GM23338 (cell line): ENCODE results near the gene NIPBL. TPM values are rescaled to one million over a fixed set of nuclear protein-coding genes. Genes with fewer than 3 reads are reported as not detected.

Experiments used
- ATAC-seq: fragments of 200-7000 bp; cut with Tn5 transposase; 3 replicates; pipeline ENCODE4 v1.9.1; 2020
- DNase-seq: peaks from one replicate; pipeline ENCODE4 v3.0.0-alpha.2; 2015; ENCODE audit warnings: low spot score
- H2AFZ ChIP-seq: fragments of 200-600 bp; sonication (generic); 2 replicates; pipeline ENCODE4 v1.8.0; 2016; ENCODE audit warnings: antibody characterized with exemption, mild to moderate bottlenecking, moderate library complexity
- H3F3A ChIP-seq: fragments of 200-600 bp; sonication (generic); replicated peaks from 2 replicates; pipeline ENCODE4 v1.8.0; 2017; ENCODE audit warnings: antibody characterized with exemption, mixed run types, low read depth
- H3K27ac ChIP-seq: fragments of 200-600 bp; sonication (generic); 2 replicates; pipeline ENCODE4 v1.6.1; 2016; ENCODE audit warnings: low read depth
- H3K27me3 ChIP-seq: fragments of 200-600 bp; sonication (generic); 2 replicates; pipeline ENCODE4 v1.8.0; 2016; ENCODE audit warnings: mild to moderate bottlenecking, mixed run types, moderate library complexity; ENCODE audit not compliant: insufficient read depth
- H3K36me3 ChIP-seq: fragments of 200-600 bp; sonication (generic); 2 replicates; pipeline ENCODE4 v1.8.0; 2016; ENCODE audit warnings: mild to moderate bottlenecking; ENCODE audit not compliant: insufficient read depth
- H3K4me1 ChIP-seq: fragments of 200-600 bp; sonication (generic); 2 replicates; pipeline ENCODE4 v1.8.0; 2016; ENCODE audit warnings: mild to moderate bottlenecking, moderate library complexity; ENCODE audit not compliant: insufficient read depth
- H3K4me2 ChIP-seq: fragments of 200-600 bp; sonication (generic); 2 replicates; pipeline ENCODE4 v1.7.1; 2017; ENCODE audit warnings: mixed run types
- H3K4me3 ChIP-seq: fragments of 200-600 bp; sonication (generic); 2 replicates; pipeline ENCODE4 v1.6.1; 2016; ENCODE audit warnings: mixed run types
- H3K79me2 ChIP-seq: fragments of 200-600 bp; sonication (generic); replicated peaks from 2 replicates; pipeline ENCODE4 v1.8.0; 2017; ENCODE audit warnings: mild to moderate bottlenecking; ENCODE audit not compliant: insufficient read depth
- H3K9me2 ChIP-seq: fragments of 200-600 bp; sonication (generic); 2 replicates; pipeline ENCODE4 v1.8.0; 2017; ENCODE audit not compliant: insufficient read depth
- H4K20me1 ChIP-seq: fragments of 200-600 bp; sonication (generic); replicated peaks from 2 replicates; pipeline ENCODE4 v1.8.0; 2017; ENCODE audit warnings: mild to moderate bottlenecking; ENCODE audit not compliant: insufficient read depth
- H3K27ac Mint-ChIP-seq: 2 replicates; pipeline ENCODE4 v1.8.0; 2020; ENCODE audit warnings: inconsistent platforms, mild to moderate bottlenecking, moderate library complexity, mixed read lengths
- H3K27me3 Mint-ChIP-seq: 3 replicates; pipeline ENCODE4 v1.8.0; 2022; ENCODE audit warnings: low read depth, mild to moderate bottlenecking, moderate library complexity, mixed read lengths, inconsistent platforms; ENCODE audit not compliant: insufficient read depth, poor library complexity
- H3K36me3 Mint-ChIP-seq: 3 replicates; pipeline ENCODE4 v1.8.0; 2021; ENCODE audit warnings: low read depth, mild to moderate bottlenecking, inconsistent platforms, moderate library complexity, mixed read lengths
- H3K4me1 Mint-ChIP-seq: 3 replicates; pipeline ENCODE4 v1.8.0; 2020; ENCODE audit warnings: mild to moderate bottlenecking, inconsistent platforms, mixed read lengths
- H3K4me3 Mint-ChIP-seq: 3 replicates; pipeline ENCODE4 v1.8.0; 2021; ENCODE audit warnings: moderate library complexity, mild to moderate bottlenecking, inconsistent platforms, mixed read lengths
- H3K9me3 Mint-ChIP-seq: 3 replicates; pipeline ENCODE4 v1.8.0; 2020; ENCODE audit warnings: moderate library complexity, mild to moderate bottlenecking, inconsistent platforms, mixed read lengths
- CREB1 ChIP-seq: fragments of 250-450 bp; sonication (Bioruptor Pico); IDR thresholded peaks from 2 replicates; pipeline ENCODE4 v1.5.0; 2020; ENCODE audit warnings: low read depth, mild to moderate bottlenecking, moderate library complexity
- ETS1 ChIP-seq: IDR thresholded peaks from 2 replicates; pipeline ENCODE4 v1.6.1; 2016; ENCODE audit warnings: antibody characterized with exemption
- EZH2 ChIP-seq: fragments of 200-600 bp; sonication (generic); IDR thresholded peaks from one replicate; pipeline ENCODE4 v1.8.0; 2017; ENCODE audit warnings: antibody characterized with exemption, mild to moderate bottlenecking, low read depth; ENCODE audit not compliant: unreplicated experiment
- EZH2phosphoT487 ChIP-seq: fragments of 200-600 bp; sonication (generic); IDR thresholded peaks from one replicate; pipeline ENCODE4 v1.8.1; 2018; ENCODE audit warnings: antibody characterized with exemption; ENCODE audit not compliant: unreplicated experiment
- JUNB ChIP-seq: IDR thresholded peaks from one replicate; pipeline ENCODE4 v1.6.1; 2016; ENCODE audit warnings: antibody characterized with exemption; ENCODE audit not compliant: unreplicated experiment
- NANOG ChIP-seq: IDR thresholded peaks from 2 replicates; pipeline ENCODE4 v1.6.1; 2016; ENCODE audit warnings: antibody characterized with exemption, borderline replicate concordance
- STAT1 ChIP-seq: IDR thresholded peaks from one replicate; pipeline ENCODE4 v1.6.1; 2016; ENCODE audit warnings: antibody characterized with exemption; ENCODE audit not compliant: unreplicated experiment
- ZNF114 ChIP-seq: fragments of 250-450 bp; sonication (Bioruptor Pico); IDR thresholded peaks from 2 replicates; pipeline ENCODE4 v1.5.0; 2020; ENCODE audit warnings: mild to moderate bottlenecking, moderate library complexity
- ZNF331 ChIP-seq: fragments of 250-450 bp; sonication (Bioruptor Pico); IDR thresholded peaks from 2 replicates; pipeline ENCODE4 v1.5.0; 2020; ENCODE audit warnings: low read depth, mild to moderate bottlenecking, moderate library complexity
- polyA plus RNA-seq: library from polyadenylated mRNA; unstranded; fragments of >200 nt; fragmentation: Nextera tagmentation; extraction: Ambion mirVana; gene quantifications from 2 replicates; pipeline ENCODE4 v1.2.1, GENCODE V29; 2016
- total RNA-seq: library from RNA; depleted of rRNA; stranded (reverse); fragments of >200 nt; shearing (Covaris generic); gene quantifications from 2 replicates; pipeline ENCODE4 v1.2.3, GENCODE V29; 2014
- TF ChIP-seq, protein P1 (sequence below), 2 experiments: fragments of 200-600 bp in 1 of 2; sonication (generic) in 1 of 2; conservative IDR thresholded peaks; 2 replicates each; pipeline versions ENCODE4 v1.5.1 to v1.6.1; 2016 to 2017; ENCODE audit warnings: antibody characterized with exemption in 2 of 2, low read depth in 2 of 2, mild to moderate bottlenecking in 2 of 2, moderate library complexity in 1 of 2
- TF ChIP-seq, protein P2 (sequence below): fragments of 250-450 bp; sonication (Bioruptor Pico); IDR thresholded peaks from 2 replicates; pipeline ENCODE4 v1.5.0; 2020; ENCODE audit warnings: mild to moderate bottlenecking, moderate library complexity
- TF ChIP-seq, protein P3 (sequence below): IDR thresholded peaks from one replicate; pipeline ENCODE4 v1.6.1; 2018; ENCODE audit warnings: antibody characterized with exemption; ENCODE audit not compliant: unreplicated experiment

The NIPBL gene
- total and polyA plus RNA-seq, 2 experiments from 2014 or later, result 44.2 to 51.4 TPM

DNA sequence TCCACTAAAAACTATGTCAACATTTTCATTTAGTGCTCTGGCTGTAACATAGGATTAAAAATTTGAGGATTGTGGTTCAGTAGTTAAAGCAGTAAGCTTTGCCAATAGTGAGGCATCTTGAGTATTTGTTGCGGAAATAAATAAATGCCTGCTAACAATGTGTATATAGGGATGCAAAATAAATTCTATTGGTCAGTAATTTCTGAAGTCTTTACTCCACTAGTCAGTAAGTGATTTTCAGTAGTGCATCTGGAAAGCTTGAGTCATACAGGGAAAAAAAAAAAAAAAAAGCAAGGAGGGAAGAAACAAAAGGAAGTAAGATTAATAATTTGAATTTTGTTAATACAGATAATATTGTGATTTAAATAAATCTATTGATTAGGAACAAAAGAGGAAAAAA lies 21.0 kb downstream of the NIPBL start:
- peaks cover 28% of the 10 kb centered on the region for H4K20me1 ChIP-seq
- peaks cover 14% of the 10 kb centered on the region; the same call in 1 of the 2 replicates for H3K4me1 ChIP-seq
- no peaks in the 10 kb centered on the region for H3K36me3 ChIP-seq
- 0 out of 2 replicates have a peak, but pooled peaks cover 4% of the 10 kb centered on the region for H3K9me2 ChIP-seq
- no peak for TF ChIP-seq CREB1 (CRISPR knock-in tag)
- TF ChIP-seq ZNF331 (CRISPR knock-in tag), result no peak
- no peak for TF ChIP-seq JUNB
- no peak for TF ChIP-seq EZH2
- TF ChIP-seq, protein P1, sequence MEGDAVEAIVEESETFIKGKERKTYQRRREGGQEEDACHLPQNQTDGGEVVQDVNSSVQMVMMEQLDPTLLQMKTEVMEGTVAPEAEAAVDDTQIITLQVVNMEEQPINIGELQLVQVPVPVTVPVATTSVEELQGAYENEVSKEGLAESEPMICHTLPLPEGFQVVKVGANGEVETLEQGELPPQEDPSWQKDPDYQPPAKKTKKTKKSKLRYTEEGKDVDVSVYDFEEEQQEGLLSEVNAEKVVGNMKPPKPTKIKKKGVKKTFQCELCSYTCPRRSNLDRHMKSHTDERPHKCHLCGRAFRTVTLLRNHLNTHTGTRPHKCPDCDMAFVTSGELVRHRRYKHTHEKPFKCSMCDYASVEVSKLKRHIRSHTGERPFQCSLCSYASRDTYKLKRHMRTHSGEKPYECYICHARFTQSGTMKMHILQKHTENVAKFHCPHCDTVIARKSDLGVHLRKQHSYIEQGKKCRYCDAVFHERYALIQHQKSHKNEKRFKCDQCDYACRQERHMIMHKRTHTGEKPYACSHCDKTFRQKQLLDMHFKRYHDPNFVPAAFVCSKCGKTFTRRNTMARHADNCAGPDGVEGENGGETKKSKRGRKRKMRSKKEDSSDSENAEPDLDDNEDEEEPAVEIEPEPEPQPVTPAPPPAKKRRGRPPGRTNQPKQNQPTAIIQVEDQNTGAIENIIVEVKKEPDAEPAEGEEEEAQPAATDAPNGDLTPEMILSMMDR (conservative IDR thresholded peaks at IDR 0.05; ENCODE audit: low read depth in 2 of 2), result no peak
- TF ChIP-seq STAT1, result no peak
- no peak for TF ChIP-seq ZNF114
- TF ChIP-seq, protein P2, sequence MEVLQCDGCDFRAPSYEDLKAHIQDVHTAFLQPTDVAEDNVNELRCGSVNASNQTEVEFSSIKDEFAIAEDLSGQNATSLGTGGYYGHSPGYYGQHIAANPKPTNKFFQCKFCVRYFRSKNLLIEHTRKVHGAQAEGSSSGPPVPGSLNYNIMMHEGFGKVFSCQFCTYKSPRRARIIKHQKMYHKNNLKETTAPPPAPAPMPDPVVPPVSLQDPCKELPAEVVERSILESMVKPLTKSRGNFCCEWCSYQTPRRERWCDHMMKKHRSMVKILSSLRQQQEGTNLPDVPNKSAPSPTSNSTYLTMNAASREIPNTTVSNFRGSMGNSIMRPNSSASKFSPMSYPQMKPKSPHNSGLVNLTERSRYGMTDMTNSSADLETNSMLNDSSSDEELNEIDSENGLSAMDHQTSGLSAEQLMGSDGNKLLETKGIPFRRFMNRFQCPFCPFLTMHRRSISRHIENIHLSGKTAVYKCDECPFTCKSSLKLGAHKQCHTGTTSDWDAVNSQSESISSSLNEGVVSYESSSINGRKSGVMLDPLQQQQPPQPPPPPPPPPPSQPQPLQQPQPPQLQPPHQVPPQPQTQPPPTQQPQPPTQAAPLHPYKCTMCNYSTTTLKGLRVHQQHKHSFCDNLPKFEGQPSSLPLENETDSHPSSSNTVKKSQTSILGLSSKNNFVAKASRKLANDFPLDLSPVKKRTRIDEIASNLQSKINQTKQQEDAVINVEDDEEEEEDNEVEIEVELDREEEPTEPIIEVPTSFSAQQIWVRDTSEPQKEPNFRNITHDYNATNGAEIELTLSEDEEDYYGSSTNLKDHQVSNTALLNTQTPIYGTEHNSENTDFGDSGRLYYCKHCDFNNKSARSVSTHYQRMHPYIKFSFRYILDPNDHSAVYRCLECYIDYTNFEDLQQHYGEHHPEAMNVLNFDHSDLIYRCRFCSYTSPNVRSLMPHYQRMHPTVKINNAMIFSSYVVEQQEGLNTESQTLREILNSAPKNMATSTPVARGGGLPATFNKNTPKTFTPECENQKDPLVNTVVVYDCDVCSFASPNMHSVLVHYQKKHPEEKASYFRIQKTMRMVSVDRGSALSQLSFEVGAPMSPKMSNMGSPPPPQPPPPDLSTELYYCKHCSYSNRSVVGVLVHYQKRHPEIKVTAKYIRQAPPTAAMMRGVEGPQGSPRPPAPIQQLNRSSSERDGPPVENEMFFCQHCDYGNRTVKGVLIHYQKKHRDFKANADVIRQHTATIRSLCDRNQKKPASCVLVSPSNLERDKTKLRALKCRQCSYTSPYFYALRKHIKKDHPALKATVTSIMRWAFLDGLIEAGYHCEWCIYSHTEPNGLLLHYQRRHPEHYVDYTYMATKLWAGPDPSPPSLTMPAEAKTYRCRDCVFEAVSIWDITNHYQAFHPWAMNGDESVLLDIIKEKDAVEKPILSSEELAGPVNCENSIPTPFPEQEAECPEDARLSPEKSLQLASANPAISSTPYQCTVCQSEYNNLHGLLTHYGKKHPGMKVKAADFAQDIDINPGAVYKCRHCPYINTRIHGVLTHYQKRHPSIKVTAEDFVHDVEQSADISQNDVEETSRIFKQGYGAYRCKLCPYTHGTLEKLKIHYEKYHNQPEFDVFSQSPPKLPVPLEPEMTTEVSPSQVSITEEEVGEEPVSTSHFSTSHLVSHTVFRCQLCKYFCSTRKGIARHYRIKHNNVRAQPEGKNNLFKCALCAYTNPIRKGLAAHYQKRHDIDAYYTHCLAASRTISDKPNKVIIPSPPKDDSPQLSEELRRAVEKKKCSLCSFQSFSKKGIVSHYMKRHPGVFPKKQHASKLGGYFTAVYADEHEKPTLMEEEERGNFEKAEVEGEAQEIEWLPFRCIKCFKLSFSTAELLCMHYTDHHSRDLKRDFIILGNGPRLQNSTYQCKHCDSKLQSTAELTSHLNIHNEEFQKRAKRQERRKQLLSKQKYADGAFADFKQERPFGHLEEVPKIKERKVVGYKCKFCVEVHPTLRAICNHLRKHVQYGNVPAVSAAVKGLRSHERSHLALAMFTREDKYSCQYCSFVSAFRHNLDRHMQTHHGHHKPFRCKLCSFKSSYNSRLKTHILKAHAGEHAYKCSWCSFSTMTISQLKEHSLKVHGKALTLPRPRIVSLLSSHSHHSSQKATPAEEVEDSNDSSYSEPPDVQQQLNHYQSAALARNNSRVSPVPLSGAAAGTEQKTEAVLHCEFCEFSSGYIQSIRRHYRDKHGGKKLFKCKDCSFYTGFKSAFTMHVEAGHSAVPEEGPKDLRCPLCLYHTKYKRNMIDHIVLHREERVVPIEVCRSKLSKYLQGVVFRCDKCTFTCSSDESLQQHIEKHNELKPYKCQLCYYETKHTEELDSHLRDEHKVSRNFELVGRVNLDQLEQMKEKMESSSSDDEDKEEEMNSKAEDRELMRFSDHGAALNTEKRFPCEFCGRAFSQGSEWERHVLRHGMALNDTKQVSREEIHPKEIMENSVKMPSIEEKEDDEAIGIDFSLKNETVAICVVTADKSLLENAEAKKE (CRISPR knock-in tag), result no peak
- TF ChIP-seq NANOG, result no peak
- no peak for TF ChIP-seq ETS1
- no peak for TF ChIP-seq EZH2phosphoT487
- TF ChIP-seq, protein P3, sequence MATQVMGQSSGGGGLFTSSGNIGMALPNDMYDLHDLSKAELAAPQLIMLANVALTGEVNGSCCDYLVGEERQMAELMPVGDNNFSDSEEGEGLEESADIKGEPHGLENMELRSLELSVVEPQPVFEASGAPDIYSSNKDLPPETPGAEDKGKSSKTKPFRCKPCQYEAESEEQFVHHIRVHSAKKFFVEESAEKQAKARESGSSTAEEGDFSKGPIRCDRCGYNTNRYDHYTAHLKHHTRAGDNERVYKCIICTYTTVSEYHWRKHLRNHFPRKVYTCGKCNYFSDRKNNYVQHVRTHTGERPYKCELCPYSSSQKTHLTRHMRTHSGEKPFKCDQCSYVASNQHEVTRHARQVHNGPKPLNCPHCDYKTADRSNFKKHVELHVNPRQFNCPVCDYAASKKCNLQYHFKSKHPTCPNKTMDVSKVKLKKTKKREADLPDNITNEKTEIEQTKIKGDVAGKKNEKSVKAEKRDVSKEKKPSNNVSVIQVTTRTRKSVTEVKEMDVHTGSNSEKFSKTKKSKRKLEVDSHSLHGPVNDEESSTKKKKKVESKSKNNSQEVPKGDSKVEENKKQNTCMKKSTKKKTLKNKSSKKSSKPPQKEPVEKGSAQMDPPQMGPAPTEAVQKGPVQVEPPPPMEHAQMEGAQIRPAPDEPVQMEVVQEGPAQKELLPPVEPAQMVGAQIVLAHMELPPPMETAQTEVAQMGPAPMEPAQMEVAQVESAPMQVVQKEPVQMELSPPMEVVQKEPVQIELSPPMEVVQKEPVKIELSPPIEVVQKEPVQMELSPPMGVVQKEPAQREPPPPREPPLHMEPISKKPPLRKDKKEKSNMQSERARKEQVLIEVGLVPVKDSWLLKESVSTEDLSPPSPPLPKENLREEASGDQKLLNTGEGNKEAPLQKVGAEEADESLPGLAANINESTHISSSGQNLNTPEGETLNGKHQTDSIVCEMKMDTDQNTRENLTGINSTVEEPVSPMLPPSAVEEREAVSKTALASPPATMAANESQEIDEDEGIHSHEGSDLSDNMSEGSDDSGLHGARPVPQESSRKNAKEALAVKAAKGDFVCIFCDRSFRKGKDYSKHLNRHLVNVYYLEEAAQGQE, result no peak
- peaks cover 17% of the 10 kb centered on the region for H3K4me1 Mint-ChIP-seq
- no peaks in the 10 kb centered on the region for H3K27me3 Mint-ChIP-seq
- no peaks in the 10 kb centered on the region for H3F3A ChIP-seq
- H3K4me3 Mint-ChIP-seq, result no peak overlapping the region
- H3K4me2 ChIP-seq, result no peak overlapping the region
- H3K4me3 ChIP-seq, result no peak overlapping the region
- H3K27ac Mint-ChIP-seq, result no peak overlapping the region
- H3K36me3 Mint-ChIP-seq, result peaks cover 19% of the 10 kb centered on the region; the same call in 2 of the 3 replicates
- no peak overlapping the region for H3K27ac ChIP-seq
- no peaks in the 10 kb centered on the region for H3K27me3 ChIP-seq
- peaks cover 100% of the 10 kb centered on the region for H3K79me2 ChIP-seq
- no peak for ATAC-seq
- H2AFZ ChIP-seq, result no peak overlapping the region
- H3K9me3 Mint-ChIP-seq, result peaks cover 11% of the 10 kb centered on the region; the same call in 2 of the 3 replicates
- no peak for DNase-seq
